Activated CD4-positive, alpha-beta T cell treated with anti-CD3 and anti-CD28 coated beads, Interleukin-2, amount 50 U/mL, for 4 hours (primary cell): Measurements from ENCODE around the gene AIFM2.
A peak's percentile ranks its signal among the peaks of the same experiment; 100 is the strongest.
"Not testable (repeated sequence)": the region's sequence is repeated elsewhere in the genome, so short reads cannot be mapped to it uniquely, and the experiment has no call there.

Experiments
- DNase-seq, 2 experiments: peaks; one replicate each; pipeline ENCODE4 v3.0.0-alpha.2; 2020

The AIFM2 gene

GRCh38 chr10:70145666-70146488 lies 13.3 kb upstream of the AIFM2 start:
- peak; percentile 62 to 63 for DNase-seq

DNA sequence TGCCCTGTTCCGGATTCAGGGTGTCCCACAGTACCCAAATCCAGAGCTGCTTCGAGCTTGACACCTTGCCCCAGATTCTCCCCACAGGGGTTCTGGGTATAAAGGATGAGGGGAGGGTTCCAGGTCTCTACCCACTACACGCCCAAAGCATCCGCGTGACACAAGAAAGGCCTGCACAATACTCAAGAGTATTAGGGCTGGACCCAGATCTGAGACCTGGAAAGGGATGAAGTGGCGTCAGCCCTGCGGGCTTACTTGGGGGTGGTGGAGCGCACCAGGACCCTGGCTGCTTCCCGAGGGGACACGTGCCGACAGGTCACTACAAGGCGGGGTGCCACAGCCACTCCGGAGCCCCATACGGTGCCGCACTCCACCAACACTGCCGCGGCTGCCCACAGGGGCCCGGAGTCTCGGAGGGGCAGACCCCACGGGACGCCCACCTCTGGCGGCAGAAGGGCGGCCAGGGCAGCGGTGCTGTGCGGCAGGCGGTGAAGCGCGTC lies 12.6 kb upstream of the AIFM2 start:
- no peak for DNase-seq

- no peak for DNase-seq
Observed at GRCh38 chr10:70144372-70145110, 11.9 kb upstream of the AIFM2 start.

DNA sequence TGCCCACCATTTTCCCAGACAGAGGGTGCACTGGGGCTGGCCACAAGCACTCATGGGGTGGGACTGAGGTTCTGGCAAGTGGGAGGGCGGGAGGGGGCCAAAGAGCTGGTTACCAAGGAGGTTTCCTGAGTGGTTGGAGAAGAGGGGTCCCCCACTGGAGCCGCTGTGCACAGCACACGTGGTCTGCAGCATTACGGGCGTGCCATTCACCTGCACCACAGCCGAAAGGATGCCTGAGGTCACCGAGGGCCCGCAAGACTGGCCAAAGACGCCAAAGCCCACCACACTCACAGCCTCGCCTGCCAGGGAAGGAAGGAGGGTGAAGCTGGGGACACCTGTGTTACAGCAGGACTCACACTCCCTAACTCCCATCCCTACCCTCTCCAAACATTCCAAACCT lies 9.9 kb upstream of the AIFM2 start:
- no peak for DNase-seq

GRCh38 chr10:70140297-70140696 lies 7.7 kb upstream of the AIFM2 start:
- no peak for DNase-seq

DNA sequence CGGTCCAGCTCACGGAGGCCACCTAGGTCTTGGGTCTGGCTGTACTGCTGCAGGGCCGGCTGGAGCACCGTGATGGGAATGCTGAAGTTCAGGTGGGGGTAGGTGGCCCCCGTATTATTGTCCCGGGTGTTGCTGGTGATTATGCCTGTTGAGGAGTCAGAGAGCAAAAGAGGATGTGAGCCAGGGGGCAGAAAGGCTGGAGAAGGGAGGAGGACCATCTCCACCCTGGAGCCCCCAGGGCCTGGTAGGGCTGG lies 7.3 kb upstream of the AIFM2 start:
- DNase-seq, result no peak

GRCh38 chr10:70139151-70139996 lies 6.7 kb upstream of the AIFM2 start:
- no peak for DNase-seq

DNA sequence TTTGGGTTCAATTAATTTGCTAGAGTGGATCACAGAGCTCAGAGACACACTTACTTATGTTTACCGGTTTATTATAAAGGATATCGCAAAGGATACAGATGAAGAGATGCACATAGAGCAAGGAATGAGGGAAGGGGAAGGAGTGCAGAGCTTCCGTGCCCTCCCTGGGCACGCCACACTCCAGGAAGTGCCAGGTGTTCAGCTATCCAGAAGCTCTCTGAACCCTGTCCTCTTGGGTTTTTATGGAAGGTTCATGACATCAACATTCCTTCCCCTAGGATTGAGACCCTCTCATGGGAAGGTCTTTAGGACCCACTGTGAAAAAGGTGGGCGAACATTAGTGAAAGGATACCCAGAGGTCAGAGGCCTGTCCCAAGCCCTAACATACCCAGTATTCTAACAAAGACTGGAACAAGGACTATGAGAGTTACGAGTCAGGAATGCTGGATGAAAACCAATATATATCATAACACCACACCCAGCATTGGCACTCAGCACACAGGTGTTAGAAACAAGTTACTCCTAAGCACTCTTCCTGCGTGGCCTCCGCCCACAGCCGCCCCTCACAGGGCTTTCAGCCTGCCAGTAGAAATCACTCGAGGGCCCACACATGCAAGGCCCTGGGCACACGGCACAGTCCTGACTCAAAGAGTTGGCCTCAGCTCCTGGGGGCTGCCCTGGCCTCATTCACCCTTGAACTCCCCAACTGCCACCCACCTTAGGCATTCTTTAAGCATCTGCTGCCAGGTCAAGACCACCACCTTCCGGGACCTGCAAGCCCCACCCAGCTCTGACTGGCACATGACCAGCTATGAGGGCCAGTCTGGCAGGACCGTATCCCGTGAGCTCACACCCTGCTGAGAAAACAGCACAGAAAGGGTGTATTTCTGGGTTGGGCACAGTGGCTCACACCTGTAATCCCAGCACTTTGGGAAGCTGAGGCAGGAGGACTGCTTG lies 5.6 kb upstream of the AIFM2 start:
- DNase-seq, result no peak

GRCh38 chr10:70137135-70137534 lies 4.5 kb upstream of the AIFM2 start:
- no peak for DNase-seq

GRCh38 chr10:70135684-70136083 lies 3.1 kb upstream of the AIFM2 start:
- DNase-seq, result no peak

DNA sequence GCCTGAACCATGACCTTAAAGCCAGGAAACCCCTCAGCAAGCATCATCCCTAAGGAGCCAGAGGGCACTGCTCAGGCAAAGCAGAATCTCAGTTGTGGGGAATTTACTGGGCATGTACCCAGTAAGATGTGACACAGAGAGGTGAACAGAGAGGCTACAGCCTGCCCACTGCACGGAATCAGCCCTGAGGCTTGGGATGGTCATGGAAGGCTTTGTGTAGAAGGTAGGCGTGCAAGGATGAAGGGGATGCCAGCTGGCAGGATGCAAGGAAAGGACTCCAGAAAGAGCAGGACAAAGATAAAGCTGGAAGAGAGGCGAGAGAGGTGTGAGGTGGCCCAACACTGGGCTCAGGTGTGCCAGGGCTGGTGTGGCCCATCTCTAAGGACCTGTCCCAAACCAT lies 2.4 kb upstream of the AIFM2 start:
- DNase-seq, result no peak

DNA sequence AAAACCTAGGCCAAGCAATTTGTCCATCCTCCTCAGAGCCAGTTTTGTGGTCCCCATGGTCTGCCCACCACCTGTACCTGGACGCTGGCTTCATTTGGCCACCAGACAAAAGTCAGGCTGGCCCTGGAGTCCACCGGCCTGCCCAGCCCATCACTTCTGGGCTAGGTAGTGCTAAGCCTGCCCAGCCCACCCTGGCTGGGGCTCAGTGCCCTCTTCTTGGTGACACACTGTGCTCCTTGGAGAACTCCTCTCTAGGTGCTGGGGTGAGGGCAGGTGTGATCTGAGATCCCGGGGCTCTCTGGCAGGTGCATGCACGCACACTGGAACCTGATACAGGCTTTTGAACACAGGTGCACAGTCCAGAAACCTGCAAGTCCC lies 1.1 kb downstream of the AIFM2 start:
- DNase-seq, result no peak

- no peak for DNase-seq
Observed at GRCh38 chr10:70130878-70131559, 1.6 kb downstream of the AIFM2 start.

DNA sequence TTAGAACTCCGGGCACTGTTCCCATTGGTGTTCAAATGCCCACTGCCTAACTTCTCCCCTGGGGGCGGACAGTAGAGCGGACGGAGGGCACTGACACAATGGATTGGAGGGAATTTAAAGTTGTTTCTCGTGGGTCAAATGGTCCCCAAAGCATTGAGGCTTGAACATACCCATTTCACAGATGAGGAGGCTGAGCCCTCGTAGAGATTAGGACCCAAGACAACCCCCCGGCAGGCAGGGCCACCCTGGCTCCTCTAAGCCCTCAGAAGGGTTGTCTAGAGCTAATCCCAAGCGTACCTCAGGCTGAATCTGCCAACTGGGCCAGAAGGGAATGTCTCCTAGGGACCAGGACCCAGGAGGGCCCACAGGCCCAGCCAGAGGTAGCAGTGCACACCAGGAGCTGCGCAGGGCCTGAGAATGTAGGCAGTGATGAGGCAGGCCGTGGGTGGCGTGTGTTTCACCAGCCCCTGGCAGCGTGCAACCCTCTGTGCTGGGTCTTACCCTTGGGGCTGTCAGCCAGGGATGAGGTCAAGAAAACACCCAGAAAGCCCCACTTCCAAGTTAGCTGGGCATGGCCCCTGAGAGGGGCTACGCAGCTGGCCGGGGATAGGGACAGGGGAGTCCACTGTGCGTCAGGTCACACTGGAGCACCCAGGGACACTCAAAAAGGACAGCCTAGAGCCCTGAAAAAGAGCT lies 5.8 kb downstream of the AIFM2 start:
- no peak for DNase-seq

DNA sequence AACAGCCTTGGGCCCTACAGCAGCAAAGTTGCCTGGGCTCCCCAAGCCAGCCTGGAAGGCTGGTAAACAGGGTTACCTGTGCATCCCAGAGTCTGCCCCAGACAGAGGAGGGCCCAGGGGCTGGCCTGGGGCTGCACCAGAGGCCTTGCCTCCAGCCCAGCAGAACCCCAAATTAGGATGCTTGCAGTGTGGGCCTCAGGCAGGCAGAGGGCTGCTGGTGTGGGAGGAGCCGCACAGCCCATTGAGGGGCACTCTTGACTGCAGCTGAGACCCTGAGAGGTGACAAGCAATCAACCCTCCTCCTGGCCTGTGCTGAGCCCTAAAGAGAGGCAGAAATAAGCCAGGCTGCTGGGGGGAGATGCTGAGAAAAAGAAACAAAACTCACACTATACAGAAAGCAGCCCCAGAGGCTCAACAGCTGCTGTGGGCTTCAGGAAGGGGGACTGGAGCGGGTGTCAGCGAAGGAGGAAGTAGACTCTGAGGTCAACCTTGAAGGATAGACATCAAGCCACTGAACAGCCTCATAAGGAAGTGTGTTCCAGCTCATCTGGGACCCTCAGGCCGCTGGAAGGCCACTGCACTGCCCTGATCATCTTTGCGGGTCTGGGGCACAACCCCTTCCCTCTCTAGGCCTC lies 6.6 kb downstream of the AIFM2 start:
- no peak for DNase-seq

DNA sequence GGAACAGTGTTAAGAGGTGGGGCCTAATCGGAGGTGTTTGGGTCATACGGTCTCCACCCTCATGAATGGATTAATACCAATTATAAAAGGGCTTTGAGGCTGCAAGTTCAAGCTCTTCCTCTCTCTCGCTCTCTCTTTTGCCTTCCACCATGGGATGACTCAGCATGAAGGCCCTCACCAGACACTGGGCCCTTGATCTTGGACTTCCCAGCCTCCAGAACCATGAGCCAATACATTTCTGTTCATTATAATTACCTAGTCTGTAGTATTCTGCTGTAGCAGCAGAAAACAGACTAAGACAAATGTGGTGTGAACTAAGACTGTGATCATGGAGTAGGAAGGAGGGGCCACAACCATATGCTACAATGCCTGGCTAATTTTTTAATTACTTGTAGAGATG lies 7.7 kb downstream of the AIFM2 start:
- DNase-seq, result no peak

GRCh38 chr10:70124415-70124814 lies 8.2 kb downstream of the AIFM2 start:
- no peak for DNase-seq

GRCh38 chr10:70123817-70124216 lies 8.8 kb downstream of the AIFM2 start:
- no peak for DNase-seq

- DNase-seq, result not testable (repeated sequence)
Observed at GRCh38 chr10:70123166-70123565, 9.5 kb downstream of the AIFM2 start.

- no peak for DNase-seq
Observed at GRCh38 chr10:70122742-70123141, 9.9 kb downstream of the AIFM2 start.
